ENCODE data around the gene PAIP2B.

DNA sequence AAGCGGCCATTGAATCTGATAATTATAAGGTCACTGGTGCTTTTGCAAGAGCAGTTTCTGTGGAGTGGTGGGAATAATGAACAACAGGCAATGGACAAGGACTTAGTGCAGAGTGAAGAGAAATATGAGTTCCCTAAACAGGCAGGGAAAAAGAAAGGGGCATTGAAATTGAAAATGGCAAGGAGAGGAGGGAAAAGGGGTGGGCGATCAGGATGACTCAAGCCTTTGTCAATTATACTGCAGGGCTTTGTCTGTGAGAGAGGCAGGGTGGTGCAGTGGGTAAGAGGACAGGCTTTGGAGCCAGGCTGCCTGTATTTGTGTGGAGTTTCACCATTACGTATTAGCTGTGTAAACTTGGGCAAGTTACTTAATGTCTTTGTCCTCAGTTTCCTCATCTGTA lies 29.5 kb upstream of the PAIP2B start:
- TF ChIP-seq RAD21 (IDR thresholded peaks at IDR 0.05; ENCODE audit: low read depth): no peak
- TF ChIP-seq CREB1 (IDR thresholded peaks at IDR 0.05; ENCODE audit: low read depth): no peak
- no peak for TF ChIP-seq EGR1 (IDR thresholded peaks at IDR 0.05)
- TF ChIP-seq YY1 (IDR thresholded peaks at IDR 0.05; ENCODE audit: low read depth): no peak

Measured in Ishikawa (cell line).